Adrenal gland (tissue), 19 donors: ENCODE data around the gene ARL10. TPM values are rescaled to one million over a fixed set of nuclear protein-coding genes. Genes with fewer than 3 reads are reported as not detected.

Experiments used
- DNase-seq, 7 donors: peaks; one replicate each; pipeline ENCODE4 v3.0.0-alpha.2; 2019 to 2020
- H3K27ac ChIP-seq, 5 donors: fragments of 200-600 bp; sonication (generic) in 4 of 5; 1 replicate in 3 of 5; 2 replicates in 2 of 5; pipeline versions ENCODE4 v1.5.1 to v1.8.0; 2016 to 2020; ENCODE audit warnings: mild to moderate bottlenecking in 1 of 5
- H3K27me3 ChIP-seq: fragments of 200-600 bp; 2 replicates; pipeline ENCODE4 v1.8.0; 2021
- H3K36me3 ChIP-seq, 2 donors: fragments of 200-600 bp; replicated peaks in 1 of 2; 1 replicate in 1 of 2; 2 replicates in 1 of 2; pipeline versions ENCODE4 v1.5.1 to v1.8.0; 2018 to 2022
- H3K4me1 ChIP-seq, 2 donors: fragments of 200-600 bp; replicated peaks in 1 of 2; 1 replicate in 1 of 2; 2 replicates in 1 of 2; pipeline versions ENCODE4 v1.5.1 to v1.8.0; 2018 to 2021
- H3K4me3 ChIP-seq, 4 donors: fragments of 200-600 bp; sonication (generic) in 3 of 4; one replicate each; pipeline ENCODE4 v1.5.1; 2016 to 2018
- H3K9me3 ChIP-seq, 3 donors: fragments of 200-600 bp; sonication (generic) in 1 of 3; replicated peaks in 1 of 3; 1 replicate in 2 of 3; 2 replicates in 1 of 3; pipeline versions ENCODE4 v1.5.1 to v1.8.0; 2016 to 2021
- POLR2A ChIP-seq, 2 donors: fragments of 450-650 bp; IDR thresholded peaks; one replicate each; pipeline ENCODE4 v1.6.1; 2017; ENCODE audit warnings: antibody characterized with exemption in 2 of 2, mild to moderate bottlenecking in 2 of 2, moderate library complexity in 1 of 2
- WGBS, 4 donors: extraction: QIAGEN DNeasy Blood & Tissue Kit in 2 of 4; methylation state at CpG; one replicate each; pipeline versions ENCODE4 v1.1.5 to v1.1.7; 2013 to 2017; 5-methylcytosine and 5-hydroxymethylcytosine counted together
- intact Hi-C, 2 donors: fragments of 100-400 bp; cut with DNase I; formaldehyde crosslinking; loops; one replicate each; pipeline versions ENCODE4 v1.14.1 to v1.15.0; 2022 to 2023
- long read RNA-seq, 10 donors: library from polyadenylated mRNA in 3 of 10; unstranded in 2 of 10; stranded (forward) in 1 of 10; transcript quantifications; one replicate each; pipeline ENCODE4 v2.0.0 and lab custom pipeline, GENCODE V29; 2021 to 2026
- polyA plus RNA-seq, 3 donors: library from polyadenylated mRNA; stranded (reverse); fragments of 200-250 nt in 2 of 3; fragments of 350-450 nt in 1 of 3; fragmentation: Illumina TruSeq in 1 of 3; extraction: RNeasy Lipid Tissue Mini Kit (QIAGEN cat#74804) in 1 of 3; gene quantifications; one replicate each; pipeline ENCODE4 v1.2.3, GENCODE V29; 2013 to 2014
- total RNA-seq, 9 donors: library from RNA; depleted of rRNA in 4 of 9; stranded (reverse); fragments of >200 nt in 4 of 9; fragments of 120-200 nt in 1 of 9; fragmentation: NEBNext Ultra II Directional in 1 of 9; extraction: Animal tissue kit (Norgen Biotek cat#: 25700) in 1 of 9; gene quantifications; one replicate each; pipeline versions ENCODE4 v1.1.0 to v1.2.4, GENCODE V29; 2013 to 2023
- TF ChIP-seq, protein P1 (sequence below), 6 experiments: fragments of 450-650 bp in 4 of 6; fragments of 200-600 bp in 2 of 6; sonication (generic) in 1 of 6; IDR thresholded peaks; 1 replicate in 5 of 6; 2 replicates in 1 of 6; pipeline versions ENCODE4 v1.5.1 to v1.8.0; 2016 to 2021; ENCODE audit warnings: antibody characterized with exemption in 6 of 6, mild to moderate bottlenecking in 2 of 6, moderate library complexity in 1 of 6
- donor health status: healthy with polysubstance abuse.
- donor health status: Bipolar disorder and iron deficiency.
- donor health status: DM: yes; HTN: yes; CAD: no.
- donor health status: DM: no; HTN: no; CAD: no.
- donor health status: DM: no; HTN: no; CAD: no.
- donor health status: DM: yes; HTN: yes; CAD: no.

ARL10 gene, protein sequence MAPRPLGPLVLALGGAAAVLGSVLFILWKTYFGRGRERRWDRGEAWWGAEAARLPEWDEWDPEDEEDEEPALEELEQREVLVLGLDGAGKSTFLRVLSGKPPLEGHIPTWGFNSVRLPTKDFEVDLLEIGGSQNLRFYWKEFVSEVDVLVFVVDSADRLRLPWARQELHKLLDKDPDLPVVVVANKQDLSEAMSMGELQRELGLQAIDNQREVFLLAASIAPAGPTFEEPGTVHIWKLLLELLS
- total RNA-seq = 1 to 10 TPM; 1.6 to 8.8 (median 3.0) TPM
- polyA plus RNA-seq = 1 to 10 TPM; 1.9 to 6.1 (median 3.5) TPM
- long read RNA-seq, donor 1, partial matches to known transcripts = 14 of 128 reads
- long read RNA-seq, donor 1, other reads (novel, unspliced or antisense) = 114 of 128 reads
- long read RNA-seq, donor 2, full-length matches to known transcripts = 1 of 167 reads
- long read RNA-seq, donor 2, partial matches to known transcripts = 61 of 167 reads
- long read RNA-seq, donor 2, other reads (novel, unspliced or antisense) = 105 of 167 reads
- long read RNA-seq, donor 3, full-length matches to known transcripts = 2 of 294 reads
- long read RNA-seq, donor 3, partial matches to known transcripts = 283 of 294 reads
- long read RNA-seq, donor 3, other reads (novel, unspliced or antisense) = 9 of 294 reads
- long read RNA-seq, donor 4, partial matches to known transcripts = 1 of 1 reads
- long read RNA-seq, donor 4, other reads (novel, unspliced or antisense) = 0 of 1 reads
- long read RNA-seq, donor 5, partial matches to known transcripts = 0 of 2 reads
- long read RNA-seq, donor 5, other reads (novel, unspliced or antisense) = 2 of 2 reads
- long read RNA-seq, donor 6 = 0 reads
- long read RNA-seq, donor 7 = 0 reads
- long read RNA-seq, donor 8, full-length matches to known transcripts = 1 of 1 reads
- long read RNA-seq, donor 8, partial matches to known transcripts = 0 of 1 reads
- long read RNA-seq, donor 8, other reads (novel, unspliced or antisense) = 0 of 1 reads
- long read RNA-seq, donor 9, full-length matches to known transcripts = 1 of 1 reads
- long read RNA-seq, donor 9, partial matches to known transcripts = 0 of 1 reads
- long read RNA-seq, donor 9, other reads (novel, unspliced or antisense) = 0 of 1 reads
- long read RNA-seq, donor 10, full-length matches to known transcripts = 1 of 1 reads
- long read RNA-seq, donor 10, partial matches to known transcripts = 0 of 1 reads
- long read RNA-seq, donor 10, other reads (novel, unspliced or antisense) = 0 of 1 reads

DNA sequence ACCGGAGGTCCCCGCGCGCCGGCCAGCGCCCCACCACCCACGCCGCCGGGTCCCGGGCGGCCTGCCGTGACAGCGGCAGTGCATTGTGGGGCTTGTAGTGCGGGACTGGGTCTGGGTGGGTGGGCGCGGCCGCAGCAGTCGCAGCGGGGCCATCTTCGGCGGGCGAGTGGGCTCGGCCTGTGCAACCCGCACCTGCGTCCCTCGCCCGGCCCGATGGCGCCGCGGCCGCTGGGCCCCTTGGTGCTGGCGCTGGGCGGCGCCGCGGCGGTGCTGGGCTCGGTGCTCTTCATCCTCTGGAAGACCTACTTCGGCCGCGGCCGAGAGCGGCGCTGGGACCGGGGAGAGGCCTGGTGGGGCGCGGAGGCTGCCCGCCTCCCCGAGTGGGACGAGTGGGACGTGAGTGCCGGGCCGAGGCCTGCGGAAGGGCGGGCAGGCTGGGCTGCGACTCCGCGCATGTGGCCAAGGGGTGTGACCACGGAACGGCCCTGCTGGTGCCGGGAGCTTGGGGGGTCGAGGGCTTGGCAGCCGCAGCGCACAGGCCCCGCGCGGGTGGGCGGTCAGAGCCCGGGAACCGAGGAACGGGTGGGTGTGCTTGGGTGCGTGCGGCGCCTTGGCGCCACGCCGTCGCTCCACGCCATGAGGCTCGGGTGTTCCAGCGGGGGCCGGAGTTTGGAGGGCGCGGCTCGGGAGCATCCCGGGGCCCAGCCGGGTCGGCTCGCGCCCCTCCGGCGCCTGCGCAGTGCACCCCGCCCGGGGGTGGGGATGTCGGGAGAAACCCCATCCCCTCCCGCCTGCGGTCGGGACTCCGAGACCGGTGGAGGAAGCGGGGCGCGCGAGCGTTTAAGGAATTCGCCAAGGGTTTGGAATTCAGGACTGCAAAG is at the start of gene ARL10:
TSS of gene ARL10 (plus strand) at position 137 of the 881 bp plus-strand sequence. CDS start at position 214, 77 bp downstream.
- peak within 1 kb of the TSS in 2 of 5 donors; percentile 54 to 59 for H3K27ac ChIP-seq
- WGBS, 4 donors = 3 to 7% (median 4%) methylated on average over 21 to 108 of the region's 108 CpGs
- DNase-seq = peak in 3 of 7 donors; percentile 21 to 49 (median 32)

DNA sequence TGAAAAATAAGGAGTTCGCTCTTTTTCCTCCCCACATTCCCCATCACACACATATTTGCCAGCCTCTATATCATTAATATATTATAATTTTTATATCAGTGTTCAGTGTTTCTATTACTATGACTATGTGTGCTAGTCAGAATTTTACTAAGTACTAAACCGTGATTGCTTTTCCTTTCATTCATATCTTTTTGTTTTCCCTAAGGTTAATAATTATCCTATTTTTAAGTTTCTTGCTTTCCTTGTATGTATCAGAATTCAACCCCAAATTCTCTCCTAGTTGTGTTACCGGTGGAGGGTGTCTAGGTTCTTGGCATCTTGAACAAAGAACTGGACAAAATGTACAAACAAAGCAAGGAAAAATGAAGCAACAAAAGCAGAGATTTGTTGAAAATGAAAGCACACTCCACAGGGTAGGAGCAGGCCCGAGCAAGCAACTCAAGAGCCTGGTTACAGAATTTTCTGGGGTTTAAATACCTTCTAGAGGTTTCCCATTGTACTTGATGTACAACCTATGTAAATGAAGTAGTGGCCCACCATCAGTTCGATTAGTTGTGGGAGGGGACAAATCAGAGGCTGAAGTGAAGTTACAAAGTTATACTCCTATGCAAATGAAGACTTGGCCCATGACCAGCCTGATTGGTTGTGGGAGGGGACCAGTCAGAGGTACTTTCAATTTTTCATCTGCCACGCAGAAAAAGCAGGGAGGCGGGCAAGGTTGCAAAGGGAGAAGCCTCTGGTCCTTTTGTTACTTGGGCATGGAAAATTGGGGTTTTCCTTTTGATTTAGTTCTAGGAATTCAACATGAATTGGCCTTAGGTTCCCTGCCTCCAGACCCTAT is 47.5 kb upstream of the ARL10 start:
- Histone ChIP-seq H3K9me3 (no peaks in the 10 kb centered on the region), H3K27me3 (no peaks in the 10 kb centered on the region), H3K27ac (no peak overlapping the region), H3K36me3 (peaks cover 0 to 29% of the 10 kb centered on the region in 2 donors), H3K4me3 (no peak overlapping the region), H3K4me1 (no peaks in the 10 kb centered on the region)
- intact Hi-C loops = no loop called here
- DNase-seq = no peak
- WGBS, 4 donors = 88 to 91% (median 90%) methylated on average over 7 of the region's 7 CpGs
- TF ChIP-seq POLR2A (IDR thresholded peaks at IDR 0.05) = no peak
- TF ChIP-seq, protein P1, sequence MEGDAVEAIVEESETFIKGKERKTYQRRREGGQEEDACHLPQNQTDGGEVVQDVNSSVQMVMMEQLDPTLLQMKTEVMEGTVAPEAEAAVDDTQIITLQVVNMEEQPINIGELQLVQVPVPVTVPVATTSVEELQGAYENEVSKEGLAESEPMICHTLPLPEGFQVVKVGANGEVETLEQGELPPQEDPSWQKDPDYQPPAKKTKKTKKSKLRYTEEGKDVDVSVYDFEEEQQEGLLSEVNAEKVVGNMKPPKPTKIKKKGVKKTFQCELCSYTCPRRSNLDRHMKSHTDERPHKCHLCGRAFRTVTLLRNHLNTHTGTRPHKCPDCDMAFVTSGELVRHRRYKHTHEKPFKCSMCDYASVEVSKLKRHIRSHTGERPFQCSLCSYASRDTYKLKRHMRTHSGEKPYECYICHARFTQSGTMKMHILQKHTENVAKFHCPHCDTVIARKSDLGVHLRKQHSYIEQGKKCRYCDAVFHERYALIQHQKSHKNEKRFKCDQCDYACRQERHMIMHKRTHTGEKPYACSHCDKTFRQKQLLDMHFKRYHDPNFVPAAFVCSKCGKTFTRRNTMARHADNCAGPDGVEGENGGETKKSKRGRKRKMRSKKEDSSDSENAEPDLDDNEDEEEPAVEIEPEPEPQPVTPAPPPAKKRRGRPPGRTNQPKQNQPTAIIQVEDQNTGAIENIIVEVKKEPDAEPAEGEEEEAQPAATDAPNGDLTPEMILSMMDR (IDR thresholded peaks at IDR 0.05) = no peak

More for the DNA sequence above, at the start of gene ARL10:
- TF ChIP-seq, protein P1 (IDR thresholded peaks at IDR 0.05) = no peak
- TF ChIP-seq POLR2A (IDR thresholded peaks at IDR 0.05) = no peak
- H3K36me3 ChIP-seq = peaks cover 0 to 14% of the 10 kb centered on the region in 2 donors
- H3K9me3 ChIP-seq = no peaks in the 10 kb centered on the region
- peaks cover 2 to 17% of the 10 kb centered on the region in 2 donors for H3K4me1 ChIP-seq
- intact Hi-C loops = no loop called here
- H3K27me3 ChIP-seq = no peaks in the 10 kb centered on the region
- H3K4me3 ChIP-seq = peak within 1 kb of the TSS; percentile 19 to 81 (median 54)

DNA sequence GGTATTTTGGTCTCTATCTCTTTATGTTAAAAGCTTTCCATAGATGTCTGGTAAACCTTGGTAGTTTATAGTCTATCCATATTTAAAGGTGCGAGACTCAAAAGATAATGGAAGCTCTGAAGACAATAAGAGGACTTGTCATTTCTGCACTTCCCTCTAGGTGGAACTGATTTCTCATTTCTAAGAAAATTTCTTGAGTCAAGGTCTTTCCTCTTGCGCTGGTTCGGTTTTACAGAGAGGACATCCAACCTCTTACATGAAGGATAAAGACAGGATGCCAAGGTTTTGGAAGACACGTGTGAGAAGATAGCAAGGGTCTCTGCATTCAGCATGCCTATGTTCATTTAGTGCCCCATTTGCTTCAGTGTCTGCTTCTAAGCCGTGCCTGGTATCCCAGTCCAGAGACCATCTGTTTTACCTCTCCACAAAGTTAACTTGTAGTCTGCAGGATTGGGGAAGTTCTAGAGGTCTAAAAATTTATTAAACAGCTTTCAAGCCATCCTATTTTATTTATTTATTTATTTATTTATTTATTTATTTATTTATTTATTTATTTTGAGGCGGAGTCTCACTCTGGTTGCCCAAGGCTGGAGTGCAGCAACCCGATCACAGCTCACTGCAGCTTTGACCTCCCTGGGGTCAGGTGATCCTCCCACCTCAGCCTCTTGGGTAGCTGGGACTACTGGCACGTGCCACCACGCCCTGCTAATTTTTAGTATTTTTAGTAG is 45.3 kb upstream of the ARL10 start:
- DNase-seq = no peak
- no peaks in the 10 kb centered on the region for H3K27me3 ChIP-seq
- H3K36me3 ChIP-seq = peaks cover 0 to 30% of the 10 kb centered on the region in 2 donors
- H3K27ac ChIP-seq = no peak overlapping the region
- intact Hi-C loops = no loop called here
- H3K4me3 ChIP-seq = no peak overlapping the region
- WGBS, 4 donors = 68 to 76% (median 70%) methylated on average over 9 of the region's 9 CpGs
- H3K9me3 ChIP-seq = no peaks in the 10 kb centered on the region
- TF ChIP-seq, protein P1 (IDR thresholded peaks at IDR 0.05) = peak; percentile 23 to 52 (median 42)
- no peak for TF ChIP-seq POLR2A (IDR thresholded peaks at IDR 0.05)
- no peaks in the 10 kb centered on the region for H3K4me1 ChIP-seq
